Ascending aorta (tissue), 2 donors: ENCODE results near the gene MBTPS2. TPM values are rescaled to one million over a fixed set of nuclear protein-coding genes. Genes with fewer than 3 reads are reported as not detected.

Experiments
- DNase-seq, 2 donors: peaks; one replicate each; pipeline ENCODE4 v3.0.0-alpha.2; 2019; ENCODE audit warnings: low spot score in 2 of 2
- H3K27ac ChIP-seq, 2 donors: fragments of 200-600 bp; sonication (generic); one replicate each; pipeline ENCODE4 v1.5.1; 2016 to 2017; ENCODE audit warnings: mild to moderate bottlenecking in 1 of 2
- H3K27me3 ChIP-seq: fragments of 200-600 bp; sonication (generic); one replicate; pipeline ENCODE4 v1.5.1; 2017
- H3K36me3 ChIP-seq, 2 donors: fragments of 200-600 bp; sonication (generic); one replicate each; pipeline ENCODE4 v1.5.1; 2016
- H3K4me1 ChIP-seq, 2 donors: fragments of 200-600 bp; sonication (generic); one replicate each; pipeline ENCODE4 v1.5.1; 2016 to 2017; ENCODE audit warnings: mild to moderate bottlenecking in 1 of 2
- H3K4me3 ChIP-seq, 2 donors: fragments of 200-600 bp; sonication (generic); one replicate each; pipeline ENCODE4 v1.5.1; 2016 to 2017; ENCODE audit warnings: mild to moderate bottlenecking in 1 of 2
- H3K9me3 ChIP-seq, 2 donors: fragments of 200-600 bp; sonication (generic); one replicate each; pipeline ENCODE4 v1.5.1; 2016
- intact Hi-C: fragments of 100-400 bp; cut with DNase I; formaldehyde crosslinking; loops from one replicate; pipeline ENCODE4 v1.15.1; 2023
- total RNA-seq: library from RNA; depleted of rRNA; stranded (reverse); fragments of >200 nt; gene quantifications from one replicate; pipeline ENCODE4 v1.1.0, GENCODE V29; 2016
- TF ChIP-seq, protein P1 (sequence below), 3 experiments: fragments of 200-600 bp in 2 of 3; fragments of 450-650 bp in 1 of 3; sonication (generic) in 2 of 3; IDR thresholded peaks; one replicate each; pipeline ENCODE4 v1.5.1; 2016 to 2019; ENCODE audit warnings: antibody characterized with exemption in 3 of 3, mild to moderate bottlenecking in 1 of 3, moderate library complexity in 1 of 3

The MBTPS2 gene
- total RNA-seq, 1 donor from 2014 or later: 6.2 TPM

DNA sequence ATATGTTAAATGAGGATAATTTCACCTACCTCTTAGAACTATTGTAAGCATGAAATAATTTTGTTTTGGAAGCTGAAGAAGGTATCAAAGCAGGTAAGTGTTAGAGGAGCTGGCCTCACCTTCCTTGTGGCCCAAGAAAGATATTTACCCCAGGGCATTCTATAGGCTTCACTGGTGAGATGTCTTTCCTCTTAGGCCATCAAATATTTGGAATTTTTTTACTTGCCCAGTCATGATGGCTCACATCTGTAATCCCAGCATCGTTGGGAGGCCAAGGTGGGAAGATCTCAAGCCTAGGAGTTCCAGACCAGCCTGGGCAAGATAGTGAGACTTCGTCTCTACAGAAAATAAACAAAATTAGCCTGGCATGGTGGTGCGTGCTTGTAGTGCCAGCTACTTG, 95.0 kb downstream of the MBTPS2 start:
- TF ChIP-seq, protein P1, sequence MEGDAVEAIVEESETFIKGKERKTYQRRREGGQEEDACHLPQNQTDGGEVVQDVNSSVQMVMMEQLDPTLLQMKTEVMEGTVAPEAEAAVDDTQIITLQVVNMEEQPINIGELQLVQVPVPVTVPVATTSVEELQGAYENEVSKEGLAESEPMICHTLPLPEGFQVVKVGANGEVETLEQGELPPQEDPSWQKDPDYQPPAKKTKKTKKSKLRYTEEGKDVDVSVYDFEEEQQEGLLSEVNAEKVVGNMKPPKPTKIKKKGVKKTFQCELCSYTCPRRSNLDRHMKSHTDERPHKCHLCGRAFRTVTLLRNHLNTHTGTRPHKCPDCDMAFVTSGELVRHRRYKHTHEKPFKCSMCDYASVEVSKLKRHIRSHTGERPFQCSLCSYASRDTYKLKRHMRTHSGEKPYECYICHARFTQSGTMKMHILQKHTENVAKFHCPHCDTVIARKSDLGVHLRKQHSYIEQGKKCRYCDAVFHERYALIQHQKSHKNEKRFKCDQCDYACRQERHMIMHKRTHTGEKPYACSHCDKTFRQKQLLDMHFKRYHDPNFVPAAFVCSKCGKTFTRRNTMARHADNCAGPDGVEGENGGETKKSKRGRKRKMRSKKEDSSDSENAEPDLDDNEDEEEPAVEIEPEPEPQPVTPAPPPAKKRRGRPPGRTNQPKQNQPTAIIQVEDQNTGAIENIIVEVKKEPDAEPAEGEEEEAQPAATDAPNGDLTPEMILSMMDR (IDR thresholded peaks at IDR 0.05): no peak
- Histone ChIP-seq H3K27me3 (no peaks in the 10 kb centered on the region), H3K4me1 (peaks cover 0 to 7% of the 10 kb centered on the region in 2 donors), H3K36me3 (no peaks in the 10 kb centered on the region), H3K9me3 (no peaks in the 10 kb centered on the region), H3K4me3 (no peak overlapping the region), H3K27ac (no peak overlapping the region)
- DNase-seq: no peak
- intact Hi-C loops: no loop called here

Other genes starting within 250 kb of the MBTPS2 start
- gene KLHL34, start 181.3 kb upstream of the MBTPS2 start, total RNA-seq: not detected
- not detected for gene SMPX, start 81.5 kb upstream of the MBTPS2 start, total RNA-seq
- not detected for gene YY2, start 16.4 kb downstream of the MBTPS2 start, total RNA-seq
- gene SMS, start 101.1 kb downstream of the MBTPS2 start, total RNA-seq: 35.1 TPM
- 0.96 TPM for gene PHEX, start 192.7 kb downstream of the MBTPS2 start, total RNA-seq